GM21619 (cell line): Measurements from ENCODE around the gene CIITA.

Experiments used
- ATAC-seq: cut with Tn5 transposase; IDR thresholded peaks from one replicate; pipeline ENCODE4 v1.9.1; 2021; ENCODE audit not compliant: unreplicated experiment

The CIITA gene

GRCh38 chr16:10849736-10850477 lies 27.1 kb upstream of the CIITA start:
- no peak for ATAC-seq

GRCh38 chr16:10850478-10850850 lies 26.5 kb upstream of the CIITA start:
- ATAC-seq, result no peak

- no peak for ATAC-seq
Observed at GRCh38 chr16:10851512-10851911, 25.5 kb upstream of the CIITA start.

- ATAC-seq, result no peak
Observed at GRCh38 chr16:10852286-10852685, 24.7 kb upstream of the CIITA start.

- no peak for ATAC-seq
Observed at GRCh38 chr16:10852948-10853347, 24.1 kb upstream of the CIITA start.

- no peak for ATAC-seq
Observed at GRCh38 chr16:10856042-10856441, 21.0 kb upstream of the CIITA start.

- ATAC-seq, result no peak
Observed at GRCh38 chr16:10858203-10858602, 18.8 kb upstream of the CIITA start.

GRCh38 chr16:10859020-10859419 lies 18.0 kb upstream of the CIITA start:
- no peak for ATAC-seq

GRCh38 chr16:10859658-10860057 lies 17.3 kb upstream of the CIITA start:
- ATAC-seq, result no peak

GRCh38 chr16:10862438-10862837 lies 14.6 kb upstream of the CIITA start:
- ATAC-seq, result no peak

GRCh38 chr16:10865991-10866966 lies 10.7 kb upstream of the CIITA start:
- ATAC-seq, result no peak

GRCh38 chr16:10867199-10867598 lies 9.8 kb upstream of the CIITA start:
- no peak for ATAC-seq

GRCh38 chr16:10868104-10868595 lies 8.9 kb upstream of the CIITA start:
- no peak for ATAC-seq

GRCh38 chr16:10868596-10869469 lies 8.2 kb upstream of the CIITA start:
- ATAC-seq, result peak; percentile 47

- peak; percentile 35 for ATAC-seq
Observed at GRCh38 chr16:10870137-10870776, 6.7 kb upstream of the CIITA start.

GRCh38 chr16:10870808-10871156 lies 6.2 kb upstream of the CIITA start:
- ATAC-seq, result no peak

GRCh38 chr16:10871157-10871991 lies 5.6 kb upstream of the CIITA start:
- ATAC-seq, result peak; percentile 62

GRCh38 chr16:10876315-10876714 lies 687 bp upstream of the CIITA start:
- ATAC-seq, result no peak

GRCh38 chr16:10877472-10877946 lies 507 bp downstream of the CIITA start:
- ATAC-seq, result no peak

- ATAC-seq, result peak; percentile 21
Observed at GRCh38 chr16:10878328-10878643, 1.3 kb downstream of the CIITA start.
